ENCODE data around the gene MYO3B.

- TF ChIP-seq CTCF (IDR thresholded peaks at IDR 0.05) (no peak), POLR2AphosphoS5 (IDR thresholded peaks at IDR 0.05) (no peak)
Observed at GRCh38 chr2:170500104-170500503, 322.2 kb downstream of the MYO3B start.
